SK-MEL-5 (cell line): ENCODE data around the gene NOMO2. TPM values are rescaled to one million over a fixed set of nuclear protein-coding genes. Genes with fewer than 3 reads are reported as not detected.
"Not testable (repeated sequence)": the region's sequence is repeated elsewhere in the genome, so short reads cannot be mapped to it uniquely, and the experiment has no call there.

ENCODE experiments used
- DNase-seq: peaks from one replicate; pipeline ENCODE4 v3.0.0-alpha.2; 2016; ENCODE audit warnings: low read depth, low spot score
- in situ Hi-C: cut with HindIII; loops from 2 replicates; pipeline ENCODE4 v1.10.0; 2016; ENCODE audit warnings: low sequenced_read_pairs, high pct_unique_total_duplicates, low pct_unique_long_range_greater_than_20kb
- polyA plus RNA-seq, 2 experiments: library from polyadenylated mRNA; depleted of rRNA; stranded (reverse); fragments of >200 nt; gene quantifications; 2 replicates each; pipeline ENCODE4 v1.2.3, GENCODE V29; 2015
- total RNA-seq: library from RNA; depleted of rRNA; stranded (reverse); fragments of >200 nt; shearing (Covaris generic); gene quantifications from 2 replicates; pipeline ENCODE4 v1.2.3, GENCODE V29; 2014; rRNA removed

The NOMO2 gene
- total RNA-seq = 101 and 110 TPM in 2 replicates
- 142 and 171 TPM in 2 replicates for polyA plus RNA-seq (2015; cell fraction: cytosol; rRNA removed)
- polyA plus RNA-seq (2015; cell fraction: nucleus; rRNA removed) = 31.9 and 41.3 TPM in 2 replicates

- in situ Hi-C loops, DNase-seq: not testable (repeated sequence)
Measured at GRCh38 chr16:18561727-18562314, at the start of gene NOMO2. NOMO2 (minus strand) TSS chr16:18562097; CDS start chr16:18562040, 57 bp downstream.

- in situ Hi-C loops, DNase-seq: not testable (repeated sequence)
Measured at GRCh38 chr16:18610147-18610803, 48.4 kb upstream of the NOMO2 start.

- in situ Hi-C loops = not testable (repeated sequence)
Measured at GRCh38 chr16:18608271-18608670, 46.4 kb upstream of the NOMO2 start.

GRCh38 chr16:18603572-18604246 is 41.8 kb upstream of the NOMO2 start:
- in situ Hi-C loops, DNase-seq: not testable (repeated sequence)

More at GRCh38 chr16:18608271-18608670, 46.4 kb upstream of the NOMO2 start:
- not testable (repeated sequence) for DNase-seq

GRCh38 chr16:18598582-18598981 is 36.7 kb upstream of the NOMO2 start:
- DNase-seq, in situ Hi-C loops: not testable (repeated sequence)

- in situ Hi-C loops, DNase-seq: not testable (repeated sequence)
Measured at GRCh38 chr16:18597734-18598133, 35.8 kb upstream of the NOMO2 start.

GRCh38 chr16:18597319-18597718 is 35.4 kb upstream of the NOMO2 start:
- in situ Hi-C loops, DNase-seq: not testable (repeated sequence)

- DNase-seq, in situ Hi-C loops: not testable (repeated sequence)
Measured at GRCh38 chr16:18595796-18596195, 33.9 kb upstream of the NOMO2 start.

GRCh38 chr16:18594880-18595279 is 33.0 kb upstream of the NOMO2 start:
- in situ Hi-C loops, DNase-seq: not testable (repeated sequence)

GRCh38 chr16:18593904-18594303 is 32.0 kb upstream of the NOMO2 start:
- DNase-seq = not testable (repeated sequence)

GRCh38 chr16:18592982-18593381 is 31.1 kb upstream of the NOMO2 start:
- in situ Hi-C loops, DNase-seq: not testable (repeated sequence)

More at GRCh38 chr16:18593904-18594303, 32.0 kb upstream of the NOMO2 start:
- in situ Hi-C loops = not testable (repeated sequence)

- in situ Hi-C loops = not testable (repeated sequence)
- DNase-seq = peak; percentile 64
Measured at GRCh38 chr16:18591908-18592307, 30.0 kb upstream of the NOMO2 start.

GRCh38 chr16:18591441-18591840 is 29.5 kb upstream of the NOMO2 start:
- DNase-seq, in situ Hi-C loops: not testable (repeated sequence)

GRCh38 chr16:18589806-18590205 is 27.9 kb upstream of the NOMO2 start:
- in situ Hi-C loops, DNase-seq: not testable (repeated sequence)

- DNase-seq, in situ Hi-C loops: not testable (repeated sequence)
Measured at GRCh38 chr16:18586560-18587540, 25.0 kb upstream of the NOMO2 start.

- in situ Hi-C loops = not testable (repeated sequence)
Measured at GRCh38 chr16:18585789-18586188, 23.9 kb upstream of the NOMO2 start.

GRCh38 chr16:18582902-18583301 is 21.0 kb upstream of the NOMO2 start:
- in situ Hi-C loops = no loop called here

More at GRCh38 chr16:18585789-18586188, 23.9 kb upstream of the NOMO2 start:
- DNase-seq = not testable (repeated sequence)

More at GRCh38 chr16:18582902-18583301, 21.0 kb upstream of the NOMO2 start:
- no peak for DNase-seq
